T-helper 1 cell (primary cell): ENCODE results near the gene CAMK1D.

Experiments used
- DNase-seq, 5 donors: peaks; one replicate each; pipeline ENCODE4 v3.0.0-alpha.2; 2012 to 2020

CAMK1D gene

DNA sequence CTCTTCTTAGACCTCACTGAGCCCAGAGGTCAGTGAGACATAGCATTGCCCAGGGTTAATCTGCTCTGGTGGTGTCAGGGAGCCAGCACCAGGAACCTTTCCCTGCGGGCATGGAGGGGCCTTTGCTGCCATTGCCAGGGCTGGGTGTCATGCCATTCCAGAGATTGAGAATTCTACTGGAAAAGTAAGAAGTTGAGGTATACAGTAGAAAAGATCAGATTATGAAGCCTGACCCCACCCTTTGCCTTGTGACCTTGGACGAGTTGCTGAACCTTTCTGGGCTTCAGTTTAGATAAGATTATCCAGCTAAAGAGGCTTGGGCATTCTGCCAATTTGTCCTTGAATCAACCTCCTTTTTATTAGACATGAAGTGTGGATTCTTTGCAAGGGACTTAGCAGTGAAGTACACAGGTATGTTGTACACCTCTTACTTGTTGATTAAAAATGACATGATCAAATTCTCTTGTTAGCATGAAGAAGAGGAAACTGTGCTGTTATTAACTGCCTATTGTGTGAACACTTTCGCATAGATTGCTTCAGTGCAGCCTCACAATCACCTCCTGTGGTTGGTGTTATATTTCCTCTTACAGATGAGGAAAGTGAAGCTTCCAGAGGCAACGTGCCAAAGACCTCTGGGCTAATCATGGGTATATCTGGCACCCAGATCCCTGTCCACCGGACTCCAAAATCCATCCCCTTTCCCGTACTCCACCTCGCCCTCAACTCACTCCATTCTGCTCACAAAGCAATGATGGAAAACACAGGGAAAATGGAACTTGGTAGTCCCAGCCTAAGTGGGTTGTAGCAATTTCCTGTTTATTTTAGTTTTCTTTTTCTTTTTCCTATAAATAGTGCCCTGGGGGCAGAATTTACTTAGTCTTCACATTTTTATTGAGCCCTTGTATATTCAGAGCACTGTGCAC is 151.3 kb downstream of the CAMK1D start:
- DNase-seq: no peak

DNA sequence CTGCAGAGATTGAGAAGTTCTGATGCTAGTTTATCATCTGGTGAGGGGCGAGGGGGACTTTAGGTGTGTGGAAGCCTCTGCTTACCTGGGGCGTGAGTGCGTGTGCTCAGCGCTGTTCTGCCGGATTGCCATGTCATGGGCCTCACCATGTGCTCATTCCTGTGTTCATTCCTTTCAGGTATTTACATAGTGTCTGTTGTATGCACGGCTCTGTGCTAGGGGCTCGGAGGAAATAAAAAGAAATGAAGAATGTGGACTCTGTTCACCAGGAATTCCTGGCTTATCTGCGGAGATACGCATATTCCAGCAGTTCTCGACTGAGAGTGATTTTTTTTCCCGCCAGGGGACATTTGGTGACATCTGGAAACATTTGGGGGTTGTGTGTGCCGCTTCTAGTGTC is 152.0 kb downstream of the CAMK1D start:
- no peak for DNase-seq

DNA sequence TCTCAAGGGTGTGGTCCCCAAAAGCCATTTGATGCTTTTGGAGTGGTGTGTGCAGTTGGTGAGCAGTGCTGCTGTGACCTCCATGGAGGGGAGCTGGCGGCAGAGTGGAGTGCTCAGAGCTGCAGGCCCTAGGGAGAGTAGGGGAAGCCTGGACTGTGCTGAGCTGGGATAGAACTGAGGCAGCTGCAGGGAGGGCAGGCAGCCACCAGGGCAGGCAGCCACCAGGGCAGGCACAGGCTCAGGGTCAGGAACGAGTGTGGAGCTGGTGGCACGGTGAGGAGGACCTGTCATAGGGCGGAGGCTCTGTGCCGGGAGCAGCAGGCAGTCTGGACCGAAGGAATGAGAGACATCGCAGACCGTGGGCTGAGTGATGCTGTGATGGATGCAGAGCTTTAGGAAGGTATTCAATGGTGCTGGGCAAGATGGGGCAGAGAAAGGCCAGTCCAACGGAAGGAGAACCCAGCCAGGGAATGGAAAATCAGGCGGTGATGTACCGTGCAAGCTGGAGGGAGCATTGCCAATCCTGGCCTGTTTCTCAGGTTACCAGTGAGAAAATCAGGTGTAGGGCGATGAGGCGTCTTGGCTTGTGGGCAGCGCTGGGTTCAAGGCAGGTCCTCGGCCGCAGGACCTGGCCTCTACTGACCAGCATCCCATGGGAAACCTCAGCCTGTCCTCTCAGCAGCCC is 152.6 kb downstream of the CAMK1D start:
- no peak for DNase-seq

DNA sequence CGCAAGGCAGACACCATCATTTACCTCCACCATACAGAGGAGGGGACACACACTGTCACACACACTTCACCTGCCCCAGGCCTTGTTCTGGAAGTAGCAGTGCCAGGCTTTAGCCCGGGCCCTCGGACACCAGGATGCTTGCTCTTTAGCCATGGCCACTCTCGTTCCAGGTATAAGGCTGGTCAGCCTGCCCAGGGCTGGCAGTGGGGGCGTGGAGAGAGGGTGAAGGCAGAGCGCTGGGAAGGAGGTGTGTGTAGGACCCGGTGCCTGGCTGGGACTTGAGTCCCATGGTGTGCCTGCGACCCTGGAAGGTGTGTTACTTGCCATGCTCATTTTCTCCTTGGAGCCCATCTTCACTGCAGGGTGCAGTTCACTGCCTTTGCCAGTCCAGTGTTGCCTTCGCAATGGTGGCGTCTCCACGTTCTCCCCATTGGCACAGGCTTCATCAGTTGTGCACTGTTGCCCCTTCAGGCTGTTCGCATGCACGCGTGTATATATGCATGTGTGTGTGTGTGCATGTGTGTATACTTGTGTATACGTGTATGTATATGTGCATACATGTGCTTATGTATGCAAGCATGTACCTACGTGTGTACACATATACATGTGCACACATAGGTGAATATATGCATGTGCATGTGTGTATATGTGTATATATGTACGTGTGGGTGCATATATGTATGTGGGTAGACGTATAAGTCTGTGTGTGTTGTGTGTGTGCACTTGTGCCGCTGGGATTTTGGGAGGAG is 153.4 kb downstream of the CAMK1D start:
- DNase-seq: no peak

DNA sequence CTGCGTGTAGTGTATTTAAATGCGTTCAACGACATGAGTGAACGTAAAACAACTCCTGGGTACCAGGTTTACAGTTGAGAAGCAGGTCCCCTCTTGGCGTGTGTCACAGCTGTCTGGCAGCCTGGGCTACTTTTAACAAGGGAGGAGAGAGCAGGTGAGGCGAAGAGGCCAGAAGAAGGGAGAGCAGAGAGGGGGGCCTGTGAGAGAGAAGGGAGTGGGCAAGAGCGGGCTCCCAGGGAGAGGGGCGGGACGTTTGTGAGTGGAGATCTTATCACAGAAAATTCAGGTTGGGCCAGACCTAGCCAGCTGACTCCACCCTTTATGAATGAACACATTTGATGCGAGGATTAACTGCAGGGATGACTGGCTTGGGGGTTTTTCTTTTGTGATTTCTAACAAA is 154.0 kb downstream of the CAMK1D start:
- no peak for DNase-seq

DNA sequence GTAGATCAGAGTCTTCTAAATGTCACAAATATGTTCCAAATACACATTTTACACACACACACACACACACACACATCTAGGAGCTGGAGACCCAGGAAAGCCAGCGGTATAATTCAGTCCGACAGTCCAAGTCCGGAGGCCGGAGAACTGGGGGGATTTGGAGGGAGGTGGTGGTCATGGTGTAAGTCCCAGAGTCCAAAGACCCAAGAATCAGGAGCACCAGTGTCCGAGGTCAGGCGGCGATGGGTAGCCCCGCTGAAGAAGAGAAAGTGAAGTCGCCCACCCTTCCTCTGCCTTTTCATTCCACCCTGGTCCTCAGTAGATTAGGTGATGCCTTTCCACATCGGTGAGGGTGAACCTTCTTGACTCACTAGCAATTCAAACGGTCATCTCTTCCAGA is 154.8 kb downstream of the CAMK1D start:
- DNase-seq: no peak

DNA sequence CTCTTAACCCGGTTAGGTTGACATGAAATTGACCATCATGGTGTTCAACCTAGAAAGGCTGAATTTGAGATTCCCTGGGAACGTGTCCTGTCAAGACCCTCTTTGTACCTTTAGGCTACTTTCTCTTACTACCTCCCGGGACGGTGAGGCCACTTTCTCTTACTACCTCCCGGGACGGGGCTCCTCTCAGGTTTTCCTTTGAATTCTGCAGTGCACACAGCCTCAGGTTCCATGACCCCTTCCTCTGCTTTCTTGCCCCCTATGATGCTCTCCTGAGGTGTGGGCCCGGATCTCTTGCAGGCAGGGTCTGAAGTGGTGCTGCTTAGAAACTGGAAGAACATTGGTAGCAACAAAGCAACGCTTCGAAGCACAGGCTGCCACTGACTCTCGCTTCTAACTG is 155.3 kb downstream of the CAMK1D start:
- no peak for DNase-seq

DNA sequence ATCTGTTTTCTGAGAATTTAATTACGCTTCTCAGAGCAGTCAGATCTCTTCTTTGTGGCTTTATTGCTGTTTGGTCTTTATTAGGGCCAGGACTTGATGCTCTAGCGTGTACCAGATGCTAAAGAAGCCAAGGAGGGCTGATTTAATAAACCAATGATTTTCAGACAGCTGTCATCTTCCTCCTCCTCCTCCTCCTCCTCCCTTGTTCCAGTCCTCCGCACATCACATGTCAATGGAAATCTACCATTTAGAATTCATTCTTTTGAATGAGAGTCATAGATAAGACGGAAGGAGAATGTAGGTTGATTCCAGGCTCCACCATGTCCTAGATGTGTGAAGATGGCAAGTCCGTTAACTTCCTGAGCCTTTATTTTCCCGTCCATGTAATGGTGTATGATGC is 156.3 kb downstream of the CAMK1D start:
- no peak for DNase-seq

DNA sequence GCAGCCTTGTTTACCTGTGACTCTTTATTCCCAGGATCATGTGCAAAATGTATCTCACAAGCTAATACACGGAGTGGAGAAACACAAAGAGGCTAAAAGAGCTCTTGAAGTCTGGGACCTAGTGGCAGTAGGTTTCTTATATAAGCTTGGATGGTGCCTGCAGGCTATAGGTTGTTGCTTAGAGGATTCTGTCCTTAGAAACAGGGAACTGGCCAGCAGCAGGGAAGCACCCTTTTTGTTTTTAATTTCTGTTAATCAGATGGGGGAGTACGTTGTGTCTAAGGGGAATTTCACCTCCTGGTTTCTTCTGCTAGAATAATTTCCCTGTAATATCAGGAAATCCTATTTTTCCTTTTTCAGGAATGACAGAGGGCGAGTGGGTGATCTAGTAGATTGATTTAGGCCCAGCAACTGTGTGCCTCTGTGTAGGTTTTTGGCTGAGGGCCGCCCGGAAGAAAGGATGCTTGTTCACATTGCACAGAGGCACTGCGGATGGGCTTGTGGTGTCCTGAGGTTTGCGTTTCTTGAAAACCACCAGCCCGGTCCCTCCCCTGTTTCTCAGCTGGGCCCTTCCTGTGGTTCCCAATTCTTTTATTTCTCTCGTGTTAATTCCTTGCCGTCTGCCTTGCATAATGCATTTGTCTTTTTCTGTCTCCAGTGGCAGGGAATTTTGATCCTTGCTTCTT is 158.0 kb downstream of the CAMK1D start:
- DNase-seq: peak in 1 of 5 donors; percentile 36

DNA sequence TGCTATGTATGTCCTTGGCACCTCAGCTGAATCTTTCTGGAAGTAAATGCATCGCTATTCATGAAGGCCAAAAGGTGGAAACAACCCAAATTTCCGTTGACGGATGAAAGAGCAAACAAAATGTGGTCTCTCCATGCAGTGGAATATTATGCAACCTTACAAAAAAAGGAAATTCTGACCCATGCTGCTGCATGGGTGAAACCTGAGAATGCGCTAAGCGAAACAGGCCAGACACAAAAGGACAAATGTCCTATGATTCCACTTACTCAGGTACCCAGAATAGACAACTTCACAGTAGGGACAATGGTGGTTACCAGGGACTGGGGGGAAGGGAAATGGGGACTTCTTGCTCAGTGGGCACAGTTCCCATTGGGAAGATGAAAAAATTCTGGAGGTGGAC is 158.8 kb downstream of the CAMK1D start:
- no peak for DNase-seq

DNA sequence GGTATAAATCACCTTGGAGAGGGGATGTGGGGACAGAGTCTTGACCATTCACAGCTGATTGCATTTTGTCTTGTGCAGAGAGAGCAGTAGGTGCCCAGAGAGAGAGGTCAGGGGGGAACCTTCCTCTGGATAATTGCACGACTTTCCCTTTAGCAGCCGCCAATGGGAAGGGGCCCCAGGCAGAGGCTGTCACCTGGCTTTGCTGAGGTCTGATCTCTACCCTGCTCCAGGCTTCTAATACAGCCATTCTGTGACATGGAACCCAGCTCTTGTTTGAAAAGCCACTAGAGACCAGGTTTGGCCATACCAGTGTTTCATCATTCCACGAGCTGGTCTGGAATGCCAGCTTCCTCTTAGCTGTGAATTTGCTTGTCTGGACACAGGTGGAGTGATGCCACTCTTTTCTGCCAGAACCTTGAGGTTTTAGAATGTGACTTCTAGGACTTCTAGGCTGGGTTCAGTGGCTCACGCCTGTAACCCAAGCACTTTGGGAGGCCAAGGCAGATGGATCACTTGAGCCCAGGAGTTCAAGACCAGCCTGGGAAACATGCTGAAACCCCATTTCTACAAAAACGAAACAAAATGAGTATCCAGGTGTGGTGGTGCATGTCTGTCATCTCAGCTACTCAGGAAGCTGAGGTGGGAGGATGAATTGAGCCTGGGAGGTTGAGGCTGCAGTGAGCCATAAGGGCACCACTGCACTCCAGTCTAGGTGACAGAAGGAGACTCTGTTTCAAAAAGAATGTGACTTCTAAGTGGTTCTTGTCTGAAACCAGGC is 159.9 kb downstream of the CAMK1D start:
- DNase-seq: peak in 1 of 5 donors; percentile 23

DNA sequence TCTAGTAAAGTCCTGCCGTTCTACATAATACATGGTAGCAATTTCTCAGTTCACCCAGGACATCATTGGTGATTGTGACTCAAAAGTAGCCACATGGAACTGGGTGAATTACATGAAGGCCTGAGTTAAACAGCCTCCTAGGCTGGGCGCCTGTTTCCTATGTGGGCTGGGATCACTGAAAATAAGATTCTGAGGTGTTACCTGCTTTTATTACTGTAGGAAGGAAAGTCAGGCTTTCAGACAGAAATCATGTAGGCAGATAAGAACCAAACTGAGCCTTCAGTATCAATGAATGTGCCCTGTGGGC is 160.4 kb downstream of the CAMK1D start:
- no peak for DNase-seq

DNA sequence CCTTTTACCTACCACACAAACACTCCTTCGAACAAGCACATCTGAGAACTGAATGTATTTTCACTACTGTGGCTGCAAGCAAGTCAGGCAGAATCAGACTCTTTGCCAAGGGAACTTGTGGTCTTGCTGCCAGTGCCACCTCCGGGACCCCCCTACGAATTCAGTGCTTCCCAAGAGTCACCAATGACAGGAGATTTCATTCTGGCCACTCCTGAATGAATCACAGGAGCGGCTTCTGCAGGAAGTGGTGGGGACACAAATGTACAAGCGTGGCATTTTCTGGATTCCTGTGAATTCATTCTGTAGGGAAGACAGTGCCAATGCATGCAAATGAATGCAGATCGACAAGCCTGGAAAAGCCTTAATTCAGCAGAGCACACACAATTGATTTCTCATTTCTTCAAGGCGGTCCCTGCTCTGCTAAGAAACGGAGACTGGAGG is 161.2 kb downstream of the CAMK1D start:
- DNase-seq: no peak

DNA sequence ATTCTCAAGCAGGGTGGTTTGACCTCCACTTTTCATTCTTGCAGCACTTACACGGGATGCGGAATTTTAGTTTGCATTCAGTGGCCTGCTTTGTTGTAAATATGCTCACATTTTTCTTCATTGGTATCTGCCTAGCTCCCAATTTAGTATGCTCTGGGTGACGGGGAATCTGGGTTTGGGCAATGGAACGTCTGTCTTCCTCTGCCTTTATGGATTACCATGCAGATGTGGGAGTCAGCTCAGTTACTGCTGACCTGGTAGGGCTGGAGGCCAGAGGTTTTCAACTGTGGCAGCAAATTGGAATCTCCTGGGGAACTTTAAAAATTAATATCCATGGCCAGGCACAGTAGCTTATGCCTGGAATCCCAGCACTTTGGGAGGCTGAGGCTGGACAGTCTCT is 161.6 kb downstream of the CAMK1D start:
- no peak for DNase-seq

DNA sequence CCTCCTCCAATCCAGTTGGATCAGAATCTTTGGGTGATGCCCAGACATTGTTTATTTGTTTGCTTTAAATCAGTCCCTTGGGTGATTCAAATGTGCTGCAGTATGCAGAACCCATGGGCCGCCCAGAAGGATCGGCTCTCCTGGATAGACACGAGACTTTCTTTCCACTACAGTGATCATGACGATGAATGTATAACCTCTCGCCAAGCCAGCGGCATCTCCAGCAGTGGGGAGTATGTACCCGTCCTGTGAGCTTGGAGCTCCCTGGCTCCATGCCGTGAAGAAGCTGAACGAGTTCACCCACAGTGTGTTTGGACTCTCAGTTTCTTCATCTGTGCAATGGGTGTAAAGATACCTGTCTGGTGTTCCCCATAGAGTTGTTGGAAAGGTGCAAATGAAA is 162.3 kb downstream of the CAMK1D start:
- DNase-seq: no peak

DNA sequence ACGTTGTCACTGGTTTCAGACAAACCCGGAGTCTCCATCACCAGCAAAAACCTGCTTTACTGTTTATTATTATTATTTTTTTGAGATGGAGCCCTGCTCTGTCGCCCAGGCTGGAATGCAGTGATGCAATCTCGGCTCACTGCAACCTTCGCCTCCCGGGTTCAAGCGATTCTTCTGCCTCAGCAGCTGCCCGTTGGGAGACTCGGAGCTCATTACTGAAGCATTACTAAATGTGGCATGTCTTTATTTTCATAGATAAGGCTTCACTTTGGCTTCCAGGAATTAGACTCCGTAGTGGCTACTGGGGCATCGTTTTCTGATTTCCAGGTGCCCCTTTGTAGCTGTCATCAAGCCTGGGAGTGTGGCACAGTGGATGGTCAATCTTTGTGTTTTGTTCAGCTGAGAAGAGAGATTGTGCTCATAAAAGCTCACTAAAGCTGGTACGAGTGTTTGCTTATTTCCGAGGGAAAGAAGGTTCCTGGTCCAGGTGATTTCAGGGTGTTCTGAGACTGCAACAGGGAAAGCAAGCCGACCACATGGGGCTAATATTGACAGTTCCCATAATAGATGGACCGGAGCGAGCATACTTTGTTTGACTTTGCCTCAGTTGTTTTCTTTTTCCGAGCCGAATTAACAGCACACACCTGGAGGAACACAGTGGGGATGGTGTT is 163.1 kb downstream of the CAMK1D start:
- DNase-seq: no peak

DNA sequence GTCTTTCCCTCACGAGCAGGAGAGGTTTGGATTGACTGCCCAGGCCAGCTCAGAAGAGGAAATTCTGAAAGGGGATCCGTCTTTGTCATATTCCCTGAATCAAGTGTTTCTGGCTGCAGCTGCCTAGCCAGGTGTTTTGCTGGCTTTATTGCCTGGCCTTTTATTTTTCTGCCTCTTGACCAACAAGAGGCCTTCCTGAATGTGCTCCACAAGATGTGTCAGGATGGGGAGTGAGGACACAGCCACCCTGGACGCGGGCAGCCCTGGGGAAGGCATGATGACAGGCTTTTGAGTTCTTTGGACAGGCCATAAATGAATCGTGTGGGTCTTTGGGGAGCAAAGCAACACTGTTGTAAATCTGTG is 163.6 kb downstream of the CAMK1D start:
- DNase-seq: no peak

DNA sequence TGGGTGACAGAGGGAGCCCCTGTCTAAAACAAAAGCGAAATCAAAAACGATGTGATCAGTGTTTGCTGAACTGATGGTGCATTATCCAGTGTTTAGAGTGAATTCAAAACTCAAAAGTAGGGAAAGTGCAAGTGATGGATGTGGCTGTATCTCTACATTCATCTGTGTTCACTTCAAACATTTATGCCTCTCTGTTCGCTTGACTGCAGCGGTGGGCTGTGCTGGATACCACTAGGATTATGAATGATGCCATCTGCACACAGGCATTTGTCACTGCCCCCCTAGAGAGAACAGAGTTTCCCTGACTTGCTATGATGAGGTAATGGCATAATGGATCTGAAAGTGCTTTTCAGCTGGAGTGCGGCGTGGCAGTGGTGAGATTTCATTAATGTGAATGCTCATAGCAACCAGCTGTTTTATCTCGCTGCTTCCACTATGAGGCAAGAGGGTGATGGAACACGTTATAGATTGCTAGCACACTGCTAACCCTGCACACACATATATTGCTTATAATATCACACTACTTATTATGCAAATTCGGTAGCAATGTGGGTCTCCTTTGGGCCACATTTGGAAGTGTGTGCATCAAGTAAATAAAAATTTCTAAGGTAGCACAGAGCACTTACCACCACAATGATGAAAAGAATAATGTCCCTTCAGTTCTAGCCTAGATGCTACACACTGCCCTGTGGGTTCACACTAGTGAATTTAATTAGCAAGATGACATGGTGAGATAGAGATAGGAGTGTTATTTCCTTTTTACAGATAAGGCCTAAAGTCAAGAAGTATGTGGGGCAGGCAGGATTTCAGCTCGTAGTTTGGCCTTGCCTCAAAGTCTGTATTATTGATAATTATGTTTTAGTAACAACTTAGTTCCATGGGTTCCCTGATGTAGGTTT is 164.7 kb downstream of the CAMK1D start:
- DNase-seq: peak in 1 of 5 donors; percentile 10

DNA sequence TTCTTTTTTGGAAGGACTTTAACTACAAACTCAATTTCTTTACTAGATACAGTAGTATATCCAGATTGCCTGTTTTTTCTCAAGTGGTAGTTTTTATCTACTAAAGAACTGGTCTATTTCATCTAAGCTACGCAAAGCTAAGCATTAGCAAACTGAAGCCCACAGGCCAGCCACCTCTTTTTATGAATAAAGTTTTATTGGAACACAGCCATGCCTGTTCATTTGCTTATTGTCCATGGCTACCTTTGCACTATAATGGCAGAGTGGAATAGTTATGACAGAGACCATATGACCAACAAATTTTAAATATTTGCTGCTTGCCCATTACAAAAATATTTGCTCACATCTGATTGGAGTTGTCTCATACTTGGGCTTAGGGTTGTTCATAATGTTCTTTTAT is 168.7 kb downstream of the CAMK1D start:
- no peak for DNase-seq

DNA sequence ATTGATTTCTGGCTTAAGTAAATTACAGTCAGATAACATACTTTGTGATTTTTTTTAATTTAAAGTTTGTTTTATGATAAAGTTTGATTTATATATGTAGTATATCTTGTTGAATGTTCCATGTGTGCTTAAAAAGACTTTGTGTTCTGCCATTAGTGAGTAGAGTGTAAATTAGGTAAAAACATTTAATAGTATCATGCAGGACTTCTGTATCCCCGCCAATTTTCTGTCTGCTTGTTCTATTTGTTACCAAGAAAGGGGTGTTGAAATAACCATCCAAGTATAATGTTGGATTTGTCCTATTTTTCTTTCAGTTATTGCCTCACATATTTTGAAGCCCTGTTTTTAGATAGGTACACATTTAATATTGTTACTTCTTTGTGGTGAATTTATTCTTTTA is 172.1 kb downstream of the CAMK1D start:
- no peak for DNase-seq

DNA sequence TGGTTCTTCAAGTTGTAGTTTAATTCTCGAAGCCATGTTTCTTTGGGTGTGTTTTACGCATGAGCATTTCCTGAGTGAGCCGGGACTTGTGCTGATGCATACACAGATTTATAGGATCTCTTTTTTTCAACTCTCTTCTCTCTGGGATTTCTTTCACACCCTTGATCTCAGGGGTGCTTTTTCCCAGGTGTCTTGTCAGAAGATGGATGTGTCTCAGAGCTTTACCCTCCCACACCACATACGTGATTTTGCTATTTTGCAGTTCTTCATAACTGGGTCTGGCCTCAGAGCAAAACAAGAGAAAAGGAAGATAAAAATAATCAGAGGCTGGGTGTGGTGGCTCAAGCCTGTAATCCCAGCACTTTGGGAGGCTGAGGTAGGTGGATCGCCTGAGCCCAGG is 177.0 kb downstream of the CAMK1D start:
- DNase-seq: no peak
